Liver (tissue), 9 donors: ENCODE measurements around the gene XRCC2. TPM values are rescaled to one million over a fixed set of nuclear protein-coding genes. Genes with fewer than 3 reads are reported as not detected.

Experiments
- DNase-seq: peaks from one replicate; pipeline ENCODE4 v3.0.0-alpha.2; 2017; ENCODE audit warnings: low spot score
- H3K27ac ChIP-seq, 2 donors: one replicate each; pipeline ENCODE4 v1.7.0; 2013; ENCODE audit warnings: inconsistent platforms in 2 of 2, low read length in 2 of 2, control low read depth in 1 of 2, low read depth in 1 of 2, mild to moderate bottlenecking in 1 of 2
- H3K27me3 ChIP-seq, 4 donors: one replicate each; pipeline versions ENCODE4 v1.6.1 to v1.7.0; 2013; ENCODE audit warnings: low read length in 3 of 4, inconsistent platforms in 1 of 4, mild to moderate bottlenecking in 1 of 4, moderate library complexity in 1 of 4; ENCODE audit not compliant: control insufficient read depth in 4 of 4, insufficient read depth in 4 of 4
- H3K36me3 ChIP-seq, 4 donors: one replicate each; pipeline versions ENCODE4 v1.6.1 to v1.7.0; 2013; ENCODE audit warnings: low read length in 3 of 4, mild to moderate bottlenecking in 3 of 4, low read depth in 1 of 4, moderate library complexity in 1 of 4; ENCODE audit not compliant: control insufficient read depth in 4 of 4, insufficient read depth in 3 of 4
- H3K4me1 ChIP-seq, 4 donors: one replicate each; pipeline versions ENCODE4 v1.6.1 to v1.7.0; 2013; ENCODE audit warnings: low read length in 3 of 4, mild to moderate bottlenecking in 3 of 4, moderate library complexity in 1 of 4; ENCODE audit not compliant: control insufficient read depth in 4 of 4, insufficient read depth in 4 of 4
- H3K4me3 ChIP-seq, 3 donors: one replicate each; pipeline versions ENCODE4 v1.6.1 to v1.7.0; 2013; ENCODE audit warnings: low read length in 3 of 3, control low read depth in 1 of 3, low read depth in 1 of 3, mild to moderate bottlenecking in 1 of 3
- H3K9ac ChIP-seq, 2 donors: one replicate each; pipeline ENCODE4 v1.7.0; 2013; ENCODE audit warnings: low read length in 2 of 2, mild to moderate bottlenecking in 2 of 2, moderate library complexity in 2 of 2, control low read depth in 1 of 2, low read depth in 1 of 2
- H3K9me3 ChIP-seq, 4 donors: one replicate each; pipeline versions ENCODE4 v1.6.1 to v1.7.0; 2013; ENCODE audit warnings: low read length in 3 of 4; ENCODE audit not compliant: control insufficient read depth in 4 of 4
- EGR1 ChIP-seq, 2 donors: IDR thresholded peaks; 2 replicates each; pipeline ENCODE4 v1.6.1; 2016 to 2018; ENCODE audit warnings: antibody characterized with exemption in 2 of 2, low read depth in 2 of 2
- FOXA1 ChIP-seq: IDR thresholded peaks from 2 replicates; pipeline ENCODE4 v1.6.1; 2016; ENCODE audit warnings: antibody characterized with exemption
- FOXA2 ChIP-seq: IDR thresholded peaks from 2 replicates; pipeline ENCODE4 v1.6.1; 2016; ENCODE audit warnings: antibody characterized with exemption
- GABPA ChIP-seq, 2 donors: IDR thresholded peaks in 1 of 2; conservative IDR thresholded peaks in 1 of 2; 2 replicates each; pipeline ENCODE4 v1.6.1; 2016; ENCODE audit warnings: antibody characterized with exemption in 2 of 2, mild to moderate bottlenecking in 1 of 2, moderate library complexity in 1 of 2
- HNF4A ChIP-seq, 2 donors: conservative IDR thresholded peaks; 2 replicates each; pipeline ENCODE4 v1.6.1; 2016; ENCODE audit warnings: antibody characterized with exemption in 2 of 2, mild to moderate bottlenecking in 2 of 2
- HNF4G ChIP-seq: IDR thresholded peaks from 2 replicates; pipeline ENCODE4 v1.6.1; 2016; ENCODE audit warnings: antibody characterized with exemption
- JUND ChIP-seq, 2 donors: IDR thresholded peaks; 2 replicates each; pipeline ENCODE4 v1.6.1; 2016; ENCODE audit warnings: antibody characterized with exemption in 2 of 2
- NR2F2 ChIP-seq: IDR thresholded peaks from 2 replicates; pipeline ENCODE4 v1.6.1; 2016; ENCODE audit warnings: antibody characterized with exemption
- RAD21 ChIP-seq, 2 donors: IDR thresholded peaks; 2 replicates each; pipeline ENCODE4 v1.6.1; 2016; ENCODE audit warnings: antibody characterized with exemption in 2 of 2, mild to moderate bottlenecking in 2 of 2
- RXRA ChIP-seq, 2 donors: IDR thresholded peaks; 2 replicates each; pipeline ENCODE4 v1.6.1; 2017 to 2018; ENCODE audit warnings: antibody characterized with exemption in 2 of 2, mild to moderate bottlenecking in 1 of 2
- SP1 ChIP-seq: IDR thresholded peaks from 2 replicates; pipeline ENCODE4 v1.6.1; 2018; ENCODE audit warnings: antibody characterized with exemption, mild to moderate bottlenecking
- YY1 ChIP-seq: IDR thresholded peaks from 2 replicates; pipeline ENCODE4 v1.6.1; 2016; ENCODE audit warnings: antibody characterized with exemption, mild to moderate bottlenecking
- WGBS: extraction: QIAGEN DNeasy Blood & Tissue Kit; methylation state at CpG from one replicate; pipeline ENCODE4 v1.1.7; 2013; 5-methylcytosine and 5-hydroxymethylcytosine counted together
- polyA plus RNA-seq, 2 donors: library from polyadenylated mRNA; stranded (reverse) in 1 of 2; unstranded in 1 of 2; fragments of 200-250 nt in 1 of 2; fragments of >200 nt in 1 of 2; fragmentation: Nextera tagmentation in 1 of 2; extraction: Ambion mirVana in 1 of 2; gene quantifications; one replicate each; pipeline versions ENCODE4 v1.2.1 to v1.2.3, GENCODE V29; 2013 to 2015
- total RNA-seq, 2 donors: library from RNA; depleted of rRNA; stranded (reverse); fragments of >200 nt; gene quantifications; one replicate each; pipeline ENCODE4 v1.2.3, GENCODE V29; 2014
- TF ChIP-seq, protein P1 (sequence below): fragments of 150-350 bp; IDR thresholded peaks from 2 replicates; pipeline ENCODE4 v1.5.1; 2017; ENCODE audit warnings: improper control_type of control experiment, low read depth, low read length; ENCODE audit not compliant: missing input control
- TF ChIP-seq, protein P2 (sequence below): IDR thresholded peaks from 2 replicates; pipeline ENCODE4 v1.6.1; 2016; ENCODE audit warnings: antibody characterized with exemption, mild to moderate bottlenecking
- TF ChIP-seq, protein P3 (sequence below): IDR thresholded peaks from 2 replicates; pipeline ENCODE4 v1.6.1; 2016; ENCODE audit warnings: antibody characterized with exemption
- TF ChIP-seq, protein P4 (sequence below): IDR thresholded peaks from 2 replicates; pipeline ENCODE4 v1.6.1; 2016; ENCODE audit warnings: antibody characterized with exemption
- TF ChIP-seq, protein P5 (sequence below): IDR thresholded peaks from 2 replicates; pipeline ENCODE4 v1.6.1; 2016; ENCODE audit warnings: antibody characterized with exemption
- donor health status: healthy.
- donor health status: healthy.
- donor health status: healthy.
- donor health status: healthy.
- donor health status: healthy.

Gene XRCC2
- total and polyA plus RNA-seq, 4 donors: 0.08 to 6.2 (median 0.23) TPM

DNA sequence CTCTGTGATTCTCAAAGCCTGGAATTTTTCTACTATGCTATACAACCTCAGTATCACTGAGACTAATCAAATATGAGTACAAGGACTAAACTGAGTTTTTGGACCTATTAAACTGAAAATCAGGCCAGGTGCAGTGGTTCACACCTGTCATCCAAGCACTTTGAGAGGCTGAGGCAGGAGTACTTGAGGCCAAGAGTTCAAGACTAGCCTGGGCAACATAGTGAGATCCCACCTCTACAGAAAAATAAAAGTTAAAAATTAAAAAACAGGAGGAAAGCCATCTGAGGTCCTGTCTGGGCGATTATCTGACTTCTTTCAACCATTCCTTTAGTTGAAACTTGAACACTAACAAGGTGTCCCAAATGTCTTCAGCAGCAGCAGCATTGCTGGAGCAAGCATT, 7.0 kb downstream of the XRCC2 start:
- H3K9ac ChIP-seq: no peak overlapping the region
- H3K27me3 ChIP-seq: no peaks in the 10 kb centered on the region
- H3K36me3 ChIP-seq: no peaks in the 10 kb centered on the region
- DNase-seq: no peak
- TF ChIP-seq HNF4A (conservative IDR thresholded peaks at IDR 0.05): no peak
- TF ChIP-seq GABPA (IDR thresholded peaks at IDR 0.05 in 1 of 2, conservative IDR thresholded peaks at IDR 0.05 in 1 of 2): no peak
- no peak for TF ChIP-seq YY1
- TF ChIP-seq EGR1 (IDR thresholded peaks at IDR 0.05; ENCODE audit: low read depth in 2 of 2): no peak
- TF ChIP-seq, protein P1, sequence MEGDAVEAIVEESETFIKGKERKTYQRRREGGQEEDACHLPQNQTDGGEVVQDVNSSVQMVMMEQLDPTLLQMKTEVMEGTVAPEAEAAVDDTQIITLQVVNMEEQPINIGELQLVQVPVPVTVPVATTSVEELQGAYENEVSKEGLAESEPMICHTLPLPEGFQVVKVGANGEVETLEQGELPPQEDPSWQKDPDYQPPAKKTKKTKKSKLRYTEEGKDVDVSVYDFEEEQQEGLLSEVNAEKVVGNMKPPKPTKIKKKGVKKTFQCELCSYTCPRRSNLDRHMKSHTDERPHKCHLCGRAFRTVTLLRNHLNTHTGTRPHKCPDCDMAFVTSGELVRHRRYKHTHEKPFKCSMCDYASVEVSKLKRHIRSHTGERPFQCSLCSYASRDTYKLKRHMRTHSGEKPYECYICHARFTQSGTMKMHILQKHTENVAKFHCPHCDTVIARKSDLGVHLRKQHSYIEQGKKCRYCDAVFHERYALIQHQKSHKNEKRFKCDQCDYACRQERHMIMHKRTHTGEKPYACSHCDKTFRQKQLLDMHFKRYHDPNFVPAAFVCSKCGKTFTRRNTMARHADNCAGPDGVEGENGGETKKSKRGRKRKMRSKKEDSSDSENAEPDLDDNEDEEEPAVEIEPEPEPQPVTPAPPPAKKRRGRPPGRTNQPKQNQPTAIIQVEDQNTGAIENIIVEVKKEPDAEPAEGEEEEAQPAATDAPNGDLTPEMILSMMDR: no peak
- TF ChIP-seq JUND (IDR thresholded peaks at IDR 0.05): no peak
- TF ChIP-seq, protein P2, sequence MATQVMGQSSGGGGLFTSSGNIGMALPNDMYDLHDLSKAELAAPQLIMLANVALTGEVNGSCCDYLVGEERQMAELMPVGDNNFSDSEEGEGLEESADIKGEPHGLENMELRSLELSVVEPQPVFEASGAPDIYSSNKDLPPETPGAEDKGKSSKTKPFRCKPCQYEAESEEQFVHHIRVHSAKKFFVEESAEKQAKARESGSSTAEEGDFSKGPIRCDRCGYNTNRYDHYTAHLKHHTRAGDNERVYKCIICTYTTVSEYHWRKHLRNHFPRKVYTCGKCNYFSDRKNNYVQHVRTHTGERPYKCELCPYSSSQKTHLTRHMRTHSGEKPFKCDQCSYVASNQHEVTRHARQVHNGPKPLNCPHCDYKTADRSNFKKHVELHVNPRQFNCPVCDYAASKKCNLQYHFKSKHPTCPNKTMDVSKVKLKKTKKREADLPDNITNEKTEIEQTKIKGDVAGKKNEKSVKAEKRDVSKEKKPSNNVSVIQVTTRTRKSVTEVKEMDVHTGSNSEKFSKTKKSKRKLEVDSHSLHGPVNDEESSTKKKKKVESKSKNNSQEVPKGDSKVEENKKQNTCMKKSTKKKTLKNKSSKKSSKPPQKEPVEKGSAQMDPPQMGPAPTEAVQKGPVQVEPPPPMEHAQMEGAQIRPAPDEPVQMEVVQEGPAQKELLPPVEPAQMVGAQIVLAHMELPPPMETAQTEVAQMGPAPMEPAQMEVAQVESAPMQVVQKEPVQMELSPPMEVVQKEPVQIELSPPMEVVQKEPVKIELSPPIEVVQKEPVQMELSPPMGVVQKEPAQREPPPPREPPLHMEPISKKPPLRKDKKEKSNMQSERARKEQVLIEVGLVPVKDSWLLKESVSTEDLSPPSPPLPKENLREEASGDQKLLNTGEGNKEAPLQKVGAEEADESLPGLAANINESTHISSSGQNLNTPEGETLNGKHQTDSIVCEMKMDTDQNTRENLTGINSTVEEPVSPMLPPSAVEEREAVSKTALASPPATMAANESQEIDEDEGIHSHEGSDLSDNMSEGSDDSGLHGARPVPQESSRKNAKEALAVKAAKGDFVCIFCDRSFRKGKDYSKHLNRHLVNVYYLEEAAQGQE: no peak
- TF ChIP-seq NR2F2: no peak
- TF ChIP-seq SP1: no peak
- no peak for TF ChIP-seq HNF4G
- TF ChIP-seq, protein P3, sequence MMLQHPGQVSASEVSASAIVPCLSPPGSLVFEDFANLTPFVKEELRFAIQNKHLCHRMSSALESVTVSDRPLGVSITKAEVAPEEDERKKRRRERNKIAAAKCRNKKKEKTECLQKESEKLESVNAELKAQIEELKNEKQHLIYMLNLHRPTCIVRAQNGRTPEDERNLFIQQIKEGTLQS: no peak
- TF ChIP-seq, protein P4, sequence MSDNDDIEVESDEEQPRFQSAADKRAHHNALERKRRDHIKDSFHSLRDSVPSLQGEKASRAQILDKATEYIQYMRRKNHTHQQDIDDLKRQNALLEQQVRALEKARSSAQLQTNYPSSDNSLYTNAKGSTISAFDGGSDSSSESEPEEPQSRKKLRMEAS: no peak
- H3K9me3 ChIP-seq: no peaks in the 10 kb centered on the region
- H3K4me3 ChIP-seq: no peak overlapping the region
- no peak overlapping the region for H3K27ac ChIP-seq
- no peaks in the 10 kb centered on the region for H3K4me1 ChIP-seq
- 94% methylated on average over 1 of the region's 1 CpG for WGBS

DNA sequence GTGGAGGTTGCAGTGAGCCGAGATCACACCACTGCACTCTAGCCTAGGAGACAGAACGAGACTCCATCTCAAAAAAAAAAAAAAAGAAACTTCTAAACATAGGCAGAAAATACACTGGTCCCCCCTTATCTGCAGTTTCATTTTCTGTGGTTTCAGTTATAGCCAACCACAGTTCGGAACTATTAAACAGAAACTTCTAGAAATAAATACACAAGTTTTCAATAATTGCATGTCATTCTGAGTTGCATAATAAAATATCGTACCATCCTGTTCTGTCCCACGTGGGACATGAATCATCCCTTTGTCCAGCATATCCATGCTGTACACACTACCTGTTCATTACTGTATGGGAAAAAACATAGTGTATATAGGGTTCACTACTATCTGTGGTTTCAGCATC, 8.0 kb downstream of the XRCC2 start:
- Histone ChIP-seq H3K4me3 (no peak overlapping the region), H3K36me3 (no peaks in the 10 kb centered on the region), H3K4me1 (no peaks in the 10 kb centered on the region), H3K9ac (no peak overlapping the region), H3K27ac (no peak overlapping the region), H3K27me3 (no peaks in the 10 kb centered on the region), H3K9me3 (no peaks in the 10 kb centered on the region)
- no peak for DNase-seq
- 82% methylated on average over 5 of the region's 5 CpGs for WGBS
- TF ChIP-seq, protein P2: no peak
- TF ChIP-seq, protein P3: no peak
- no peak for TF ChIP-seq JUND (IDR thresholded peaks at IDR 0.05)
- no peak for TF ChIP-seq FOXA1
- no peak for TF ChIP-seq YY1
- TF ChIP-seq RAD21 (IDR thresholded peaks at IDR 0.05): no peak
- TF ChIP-seq, protein P5, sequence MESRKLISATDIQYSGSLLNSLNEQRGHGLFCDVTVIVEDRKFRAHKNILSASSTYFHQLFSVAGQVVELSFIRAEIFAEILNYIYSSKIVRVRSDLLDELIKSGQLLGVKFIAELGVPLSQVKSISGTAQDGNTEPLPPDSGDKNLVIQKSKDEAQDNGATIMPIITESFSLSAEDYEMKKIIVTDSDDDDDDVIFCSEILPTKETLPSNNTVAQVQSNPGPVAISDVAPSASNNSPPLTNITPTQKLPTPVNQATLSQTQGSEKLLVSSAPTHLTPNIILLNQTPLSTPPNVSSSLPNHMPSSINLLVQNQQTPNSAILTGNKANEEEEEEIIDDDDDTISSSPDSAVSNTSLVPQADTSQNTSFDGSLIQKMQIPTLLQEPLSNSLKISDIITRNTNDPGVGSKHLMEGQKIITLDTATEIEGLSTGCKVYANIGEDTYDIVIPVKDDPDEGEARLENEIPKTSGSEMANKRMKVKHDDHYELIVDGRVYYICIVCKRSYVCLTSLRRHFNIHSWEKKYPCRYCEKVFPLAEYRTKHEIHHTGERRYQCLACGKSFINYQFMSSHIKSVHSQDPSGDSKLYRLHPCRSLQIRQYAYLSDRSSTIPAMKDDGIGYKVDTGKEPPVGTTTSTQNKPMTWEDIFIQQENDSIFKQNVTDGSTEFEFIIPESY: no peak
- TF ChIP-seq EGR1 (IDR thresholded peaks at IDR 0.05; ENCODE audit: low read depth in 2 of 2): no peak
- no peak for TF ChIP-seq GABPA (IDR thresholded peaks at IDR 0.05 in 1 of 2, conservative IDR thresholded peaks at IDR 0.05 in 1 of 2)
- TF ChIP-seq FOXA2: no peak
- TF ChIP-seq HNF4G: no peak
- no peak for TF ChIP-seq NR2F2
- TF ChIP-seq SP1: no peak
- no peak for TF ChIP-seq RXRA (IDR thresholded peaks at IDR 0.05)
- no peak for TF ChIP-seq HNF4A (conservative IDR thresholded peaks at IDR 0.05)
- TF ChIP-seq, protein P4: no peak
